Sigmoid colon (tissue), 4 donors: ENCODE data around the gene ATPAF1.

Source experiments
- CTCF ChIP-seq, 4 experiments: fragments of 450-650 bp in 3 of 4; fragments of 200-600 bp in 1 of 4; IDR thresholded peaks; one replicate each; pipeline ENCODE4 v1.5.1; 2016 to 2019; ENCODE audit warnings: antibody characterized with exemption in 4 of 4, mild to moderate bottlenecking in 3 of 4, moderate library complexity in 2 of 4
- POLR2A ChIP-seq, 2 donors: fragments of 450-650 bp; IDR thresholded peaks; one replicate each; pipeline ENCODE4 v1.6.1; 2016; ENCODE audit warnings: antibody characterized with exemption in 2 of 2, mild to moderate bottlenecking in 2 of 2, moderate library complexity in 2 of 2
- POLR2AphosphoS5 ChIP-seq, 4 donors: sonication (generic); formaldehyde crosslinking; IDR thresholded peaks; one replicate each; pipeline ENCODE4 v1.6.1; 2017; ENCODE audit warnings: antibody characterized with exemption in 4 of 4

- TF ChIP-seq CTCF (IDR thresholded peaks at IDR 0.05) = no peak
- TF ChIP-seq POLR2AphosphoS5 (IDR thresholded peaks at IDR 0.05) = no peak
- no peak for TF ChIP-seq POLR2A (IDR thresholded peaks at IDR 0.05)
These were observed 21.8 kb downstream of the ATPAF1 start for GRCh38 chr1:46646331-46646730.
